Stomach (tissue), 9 donors: ENCODE data around the gene TCERG1. TPM values are rescaled to one million over a fixed set of nuclear protein-coding genes. Genes with fewer than 3 reads are reported as not detected.

Experiments used
- DNase-seq, 2 donors: peaks; one replicate each; pipeline versions ENCODE4 v3.0.0 to v3.0.0-alpha.2; 2013 to 2019
- H3K27ac ChIP-seq, 5 donors: fragments of 200-600 bp in 4 of 5; sonication (generic) in 4 of 5; one replicate each; pipeline ENCODE4 v1.5.1; 2013 to 2019; ENCODE audit warnings: mild to moderate bottlenecking in 1 of 5, moderate library complexity in 1 of 5
- H3K27me3 ChIP-seq, 3 donors: fragments of 200-600 bp; sonication (generic); one replicate each; pipeline ENCODE4 v1.5.1; 2017 to 2019; ENCODE audit warnings: mixed run types in 1 of 3
- H3K36me3 ChIP-seq, 4 donors: fragments of 200-600 bp; sonication (generic); 1 replicate in 3 of 4; 2 replicates in 1 of 4; pipeline ENCODE4 v1.5.1; 2016 to 2019
- H3K4me1 ChIP-seq, 4 donors: fragments of 200-600 bp; sonication (generic); one replicate each; pipeline ENCODE4 v1.5.1; 2016 to 2019
- H3K4me3 ChIP-seq, 4 donors: fragments of 200-600 bp; sonication (generic) in 3 of 4; one replicate each; pipeline ENCODE4 v1.5.1; 2016 to 2019; ENCODE audit warnings: mild to moderate bottlenecking in 1 of 4
- H3K9me3 ChIP-seq, 4 donors: fragments of 200-600 bp; sonication (generic); one replicate each; pipeline ENCODE4 v1.5.1; 2016 to 2019
- CTCF ChIP-seq, 7 experiments: fragments of 450-650 bp in 4 of 7; fragments of 200-600 bp in 3 of 7; sonication (generic) in 3 of 7; IDR thresholded peaks; one replicate each; pipeline ENCODE4 v1.5.1; 2016 to 2019; ENCODE audit warnings: antibody characterized with exemption in 7 of 7, control low read depth in 2 of 7, mild to moderate bottlenecking in 1 of 7
- EP300 ChIP-seq: sonication (generic); formaldehyde crosslinking; IDR thresholded peaks from one replicate; pipeline ENCODE4 v1.6.1; 2017; ENCODE audit warnings: antibody characterized with exemption
- POLR2A ChIP-seq, 4 donors: fragments of 450-650 bp; IDR thresholded peaks; one replicate each; pipeline ENCODE4 v1.6.1; 2016; ENCODE audit warnings: antibody characterized with exemption in 4 of 4, control low read depth in 2 of 4, mild to moderate bottlenecking in 1 of 4, moderate library complexity in 1 of 4
- POLR2AphosphoS5 ChIP-seq, 3 donors: sonication (generic); formaldehyde crosslinking; IDR thresholded peaks; one replicate each; pipeline ENCODE4 v1.6.1; 2016; ENCODE audit warnings: antibody characterized with exemption in 3 of 3
- WGBS, 5 donors: extraction: QIAGEN DNeasy Blood & Tissue Kit in 3 of 5; methylation state at CpG; one replicate each; pipeline versions ENCODE4 v1.1.5 to v1.1.7; 2013 to 2018; 5-methylcytosine and 5-hydroxymethylcytosine counted together
- intact Hi-C: fragments of 100-400 bp; cut with DNase I; formaldehyde crosslinking; loops from one replicate; pipeline ENCODE4 v1.15.1; 2023; ENCODE audit warnings: low total_unique reads
- polyA plus RNA-seq, 3 donors: library from polyadenylated mRNA; stranded (reverse); fragments of 200-250 nt; gene quantifications; one replicate each; pipeline ENCODE4 v1.2.3, GENCODE V29; 2013
- total RNA-seq, 5 donors: library from RNA; depleted of rRNA; stranded (reverse); fragments of >200 nt; gene quantifications; one replicate each; pipeline versions ENCODE4 v1.1.0 to v1.2.3, GENCODE V29; 2014 to 2016
- donor health status: healthy with polysubstance abuse.
- donor health status: Bipolar disorder and iron deficiency.
- donor health status: healthy.

Gene TCERG1
- total and polyA plus RNA-seq, 8 donors, result 9.9 to 120 (median 58.4) TPM

- Histone ChIP-seq H3K27ac (no peak overlapping the region), H3K9me3 (no peaks in the 10 kb centered on the region), H3K27me3 (no peaks in the 10 kb centered on the region), H3K4me3 (no peak overlapping the region), H3K36me3 (no peaks in the 10 kb centered on the region), H3K4me1 (peaks cover 0 to 5% (median 0%) of the 10 kb centered on the region in 4 donors)
- no peak for DNase-seq
- WGBS, 5 donors, result 82 to 100% (median 87%) methylated on average over 2 of the region's 2 CpGs
- TF ChIP-seq POLR2A (IDR thresholded peaks at IDR 0.05) (no peak), CTCF (IDR thresholded peaks at IDR 0.05) (no peak), EP300 (no peak), POLR2AphosphoS5 (IDR thresholded peaks at IDR 0.05) (no peak)
- intact Hi-C loops, result no loop called here
These were observed 36.9 kb upstream of the TCERG1 start for GRCh38 chr5:146410272-146410671.

- Histone ChIP-seq H3K4me1 (no peaks in the 10 kb centered on the region), H3K27me3 (peaks cover 0 to 4% (median 0%) of the 10 kb centered on the region in 3 donors), H3K4me3 (no peak overlapping the region), H3K27ac (no peak overlapping the region), H3K36me3 (no peaks in the 10 kb centered on the region), H3K9me3 (no peaks in the 10 kb centered on the region)
- TF ChIP-seq POLR2AphosphoS5 (IDR thresholded peaks at IDR 0.05), result no peak
- TF ChIP-seq CTCF (IDR thresholded peaks at IDR 0.05), result no peak
- TF ChIP-seq EP300, result no peak
- TF ChIP-seq POLR2A (IDR thresholded peaks at IDR 0.05), result no peak
- no peak for DNase-seq
- intact Hi-C loops, result loop anchor here (10.0 kb wide), 1 partner anchor 125 kb away; no protein-coding TSS in a partner anchor
These were observed 27.4 kb upstream of the TCERG1 start for GRCh38 chr5:146419696-146420095.

GRCh38 chr5:146425023-146425422 is 22.1 kb upstream of the TCERG1 start:
- DNase-seq, result no peak
- no peaks in the 10 kb centered on the region for H3K9me3 ChIP-seq
- WGBS, 5 donors, result 64 to 76% (median 67%) methylated on average over 11 to 12 of the region's 12 CpGs
- H3K27me3 ChIP-seq, result peaks cover 0 to 8% (median 0%) of the 10 kb centered on the region in 3 donors
- H3K4me3 ChIP-seq, result no peak overlapping the region
- H3K36me3 ChIP-seq, result no peaks in the 10 kb centered on the region
- no peak overlapping the region for H3K27ac ChIP-seq
- TF ChIP-seq CTCF (IDR thresholded peaks at IDR 0.05) (no peak), POLR2A (IDR thresholded peaks at IDR 0.05) (no peak), EP300 (no peak), POLR2AphosphoS5 (IDR thresholded peaks at IDR 0.05) (no peak)
- peaks cover 0 to 9% (median 3%) of the 10 kb centered on the region in 4 donors for H3K4me1 ChIP-seq
- intact Hi-C loops, result loop anchor here (10.0 kb wide), 1 partner anchor 130 kb away; no protein-coding TSS in a partner anchor

GRCh38 chr5:146426305-146426704 is 20.8 kb upstream of the TCERG1 start:
- TF ChIP-seq POLR2AphosphoS5 (IDR thresholded peaks at IDR 0.05) (no peak), POLR2A (IDR thresholded peaks at IDR 0.05) (no peak)
- 82 to 87% (median 84%) methylated on average over 5 of the region's 5 CpGs for WGBS, 5 donors

More at GRCh38 chr5:146426305-146426704, 20.8 kb upstream of the TCERG1 start:
- Histone ChIP-seq H3K27ac (no peak overlapping the region), H3K36me3 (no peaks in the 10 kb centered on the region), H3K9me3 (no peaks in the 10 kb centered on the region), H3K4me1 (peaks cover 0 to 9% (median 3%) of the 10 kb centered on the region in 4 donors), H3K4me3 (no peak overlapping the region), H3K27me3 (peaks cover 0 to 11% (median 0%) of the 10 kb centered on the region in 3 donors)
- no peak for DNase-seq
- intact Hi-C loops, result loop anchor here (10.0 kb wide), 1 partner anchor 132 kb away; no protein-coding TSS in a partner anchor
